ENCODE data around the gene WDR19.

GRCh38 chr4:39324897-39325613 lies 142.7 kb downstream of the WDR19 start:
- TF ChIP-seq POLR2AphosphoS5 (IDR thresholded peaks at IDR 0.05; ENCODE audit: low read depth, low read length) (no peak), TAF1 (IDR thresholded peaks at IDR 0.05; ENCODE audit: low read depth, low read length) (no peak), POLR2A (IDR thresholded peaks at IDR 0.05; ENCODE audit: low read depth, low read length) (no peak), PAX5 (IDR thresholded peaks at IDR 0.05; ENCODE audit: insufficient read depth, low read length, severe bottlenecking) (no peak), POU2F2 (IDR thresholded peaks at IDR 0.05; ENCODE audit: low read depth, low read length) (no peak)
